Left ventricle myocardium inferior (tissue), 1 donor: ENCODE results near the gene NME9. TPM values are rescaled to one million over a fixed set of nuclear protein-coding genes. Genes with fewer than 3 reads are reported as not detected.
A peak's percentile ranks its signal among the peaks of the same experiment; 100 is the strongest.

Experiments used
- DNase-seq: peaks from one replicate; pipeline ENCODE4 v3.0.0-alpha.2; 2020
- H3K27ac ChIP-seq: fragments of 200-600 bp; replicated peaks from 2 replicates; pipeline ENCODE4 v1.8.0; 2021
- H3K27me3 ChIP-seq: fragments of 200-600 bp; 2 replicates; pipeline ENCODE4 v1.8.0; 2021; ENCODE audit warnings: low read depth
- H3K36me3 ChIP-seq: fragments of 200-600 bp; 2 replicates; pipeline ENCODE4 v1.8.0; 2021
- H3K4me1 ChIP-seq: fragments of 200-600 bp; 2 replicates; pipeline ENCODE4 v1.8.0; 2021
- H3K4me3 ChIP-seq: fragments of 200-600 bp; 2 replicates; pipeline ENCODE4 v1.8.0; 2021; ENCODE audit warnings: mild to moderate bottlenecking, moderate library complexity
- H3K9me3 ChIP-seq: fragments of 200-600 bp; replicated peaks from 2 replicates; pipeline ENCODE4 v1.8.0; 2021
- CTCF ChIP-seq: fragments of 200-600 bp; IDR thresholded peaks from 2 replicates; pipeline ENCODE4 v1.8.0; 2021; ENCODE audit warnings: antibody characterized with exemption, mild to moderate bottlenecking, borderline replicate concordance
- intact Hi-C: fragments of 100-400 bp; cut with micrococcal nuclease; formaldehyde crosslinking; loops from one replicate; pipeline ENCODE4 v1.11.0; 2022
- total RNA-seq: library from RNA; stranded (reverse); fragmentation: NEBNext Ultra II Directional; extraction: Animal tissue kit (Norgen Biotek cat#: 25700); gene quantifications from one replicate; pipeline ENCODE4 v1.2.1, GENCODE V29; 2021
- donor health status: DM: no; HTN: yes; CAD: no; lungs with severe emphysema.

NME9 gene
- total RNA-seq, 1 donor from 2014 or later: not detected

GRCh38 chr3:138355071-138355470 lies 25.4 kb upstream of the NME9 start:
- intact Hi-C loops: no loop called here
- no peaks in the 10 kb centered on the region for H3K27me3 ChIP-seq
- no peak overlapping the region for H3K4me3 ChIP-seq
- H3K9me3 ChIP-seq: no peaks in the 10 kb centered on the region
- peaks cover 10% of the 10 kb centered on the region for H3K36me3 ChIP-seq
- peak overlapping the region; percentile 92 for H3K27ac ChIP-seq
- no peak for TF ChIP-seq CTCF
- no peak for DNase-seq
- peaks cover 100% of the 10 kb centered on the region for H3K4me1 ChIP-seq

GRCh38 chr3:138354376-138354775 lies 24.7 kb upstream of the NME9 start:
- intact Hi-C loops: no loop called here

GRCh38 chr3:138351916-138352550 lies 22.4 kb upstream of the NME9 start:
- intact Hi-C loops: no loop called here
- Histone ChIP-seq H3K27me3 (no peaks in the 10 kb centered on the region), H3K36me3 (peaks cover 10% of the 10 kb centered on the region), H3K27ac (peak overlapping the region; percentile 96), H3K4me3 (peak overlapping the region; percentile 92), H3K4me1 (peaks cover 95% of the 10 kb centered on the region), H3K9me3 (no peaks in the 10 kb centered on the region)
- no peak for TF ChIP-seq CTCF
- DNase-seq: peak; percentile 37

More at GRCh38 chr3:138354376-138354775, 24.7 kb upstream of the NME9 start:
- H3K9me3 ChIP-seq: no peaks in the 10 kb centered on the region
- no peaks in the 10 kb centered on the region for H3K27me3 ChIP-seq
- H3K27ac ChIP-seq: peak overlapping the region; percentile 96
- TF ChIP-seq CTCF: no peak
- no peak for DNase-seq
- H3K36me3 ChIP-seq: peaks cover 10% of the 10 kb centered on the region
- peaks cover 100% of the 10 kb centered on the region for H3K4me1 ChIP-seq
- no peak overlapping the region for H3K4me3 ChIP-seq

- peak overlapping the region; percentile 92 for H3K4me3 ChIP-seq
- intact Hi-C loops: no loop called here
- peaks cover 10% of the 10 kb centered on the region for H3K36me3 ChIP-seq
- TF ChIP-seq CTCF: no peak
- H3K9me3 ChIP-seq: no peaks in the 10 kb centered on the region
- peaks cover 86% of the 10 kb centered on the region for H3K4me1 ChIP-seq
- no peaks in the 10 kb centered on the region for H3K27me3 ChIP-seq
- DNase-seq: no peak
- H3K27ac ChIP-seq: peak overlapping the region; percentile 96
Measured at GRCh38 chr3:138351151-138351550, 21.5 kb upstream of the NME9 start.

- H3K27me3 ChIP-seq: no peaks in the 10 kb centered on the region
- H3K4me3 ChIP-seq: peak overlapping the region; percentile 92
- intact Hi-C loops: no loop called here
- peaks cover under 1% of the 10 kb centered on the region for H3K36me3 ChIP-seq
- DNase-seq: no peak
- H3K27ac ChIP-seq: peak overlapping the region; percentile 96
- H3K9me3 ChIP-seq: no peaks in the 10 kb centered on the region
- H3K4me1 ChIP-seq: peaks cover 75% of the 10 kb centered on the region
- TF ChIP-seq CTCF: no peak
Measured at GRCh38 chr3:138349926-138350665, 20.4 kb upstream of the NME9 start.
